HEK293T (cell line): ENCODE measurements around the gene NXPH2.

Experiments
- ARNT ChIP-seq: fragments of 450-650 bp; IDR thresholded peaks from 2 replicates; pipeline ENCODE4 v1.6.1; 2017; ENCODE audit warnings: mild to moderate bottlenecking
- BHLHE40 ChIP-seq: fragments of 450-650 bp; IDR thresholded peaks from 2 replicates; pipeline ENCODE4 v1.6.1; 2016; ENCODE audit warnings: mild to moderate bottlenecking, moderate library complexity, borderline replicate concordance
- FOXA1 ChIP-seq: fragments of 450-650 bp; IDR thresholded peaks from 2 replicates; pipeline ENCODE4 v1.6.1; 2016; ENCODE audit warnings: mild to moderate bottlenecking
- FOXK2 ChIP-seq: fragments of 450-650 bp; IDR thresholded peaks from 2 replicates; pipeline ENCODE4 v1.6.1; 2016; ENCODE audit warnings: mild to moderate bottlenecking
- FOXM1 ChIP-seq: fragments of 450-650 bp; IDR thresholded peaks from 2 replicates; pipeline ENCODE4 v1.6.1; 2017; ENCODE audit warnings: mild to moderate bottlenecking, borderline replicate concordance
- L3MBTL2 ChIP-seq: fragments of 450-650 bp; conservative IDR thresholded peaks from 2 replicates; pipeline ENCODE4 v1.6.1; 2016; ENCODE audit warnings: mild to moderate bottlenecking
- LEF1 ChIP-seq: fragments of 450-650 bp; IDR thresholded peaks from 2 replicates; pipeline ENCODE4 v1.6.1; 2017; ENCODE audit warnings: mild to moderate bottlenecking, borderline replicate concordance
- SP1 ChIP-seq: fragments of 450-650 bp; IDR thresholded peaks from 2 replicates; pipeline ENCODE4 v1.6.1; 2017
- SUZ12 ChIP-seq: fragments of 450-650 bp; IDR thresholded peaks from 2 replicates; pipeline ENCODE4 v1.6.1; 2016; ENCODE audit warnings: mild to moderate bottlenecking
- TF ChIP-seq, protein P1 (sequence below): fragments of 450-650 bp; IDR thresholded peaks from 2 replicates; pipeline ENCODE4 v1.6.1; 2016

DNA sequence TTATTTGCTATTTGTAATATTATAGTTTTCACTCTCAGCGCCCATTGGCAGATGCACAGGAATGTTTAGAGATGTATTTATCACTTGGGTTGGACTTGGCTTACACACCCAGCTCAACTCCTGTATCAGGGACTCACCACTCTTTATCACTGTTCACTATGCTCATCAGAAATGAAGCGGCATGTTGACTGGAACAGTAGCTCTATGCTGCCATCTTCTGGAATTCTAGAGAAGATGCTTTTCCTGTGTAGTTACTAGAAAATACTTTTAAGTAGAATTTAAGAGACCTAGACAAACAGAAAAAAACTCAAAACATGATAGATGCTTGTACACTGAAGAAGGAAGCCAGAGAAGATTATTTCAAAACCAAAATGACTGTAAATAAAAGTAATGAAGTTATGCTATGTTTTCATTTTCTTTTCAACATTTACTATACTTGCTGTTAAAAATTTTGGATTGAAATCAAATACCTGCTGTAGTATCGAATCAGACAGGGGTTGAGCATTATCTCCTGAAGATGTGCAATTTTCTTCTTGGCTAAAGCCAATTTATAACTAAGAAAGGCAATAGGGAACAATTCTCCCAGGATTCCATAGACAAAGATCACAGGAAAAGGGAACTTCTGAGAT, 47.4 kb upstream of the NXPH2 start:
- TF ChIP-seq LEF1 (no peak), SP1 (no peak), L3MBTL2 (no peak), BHLHE40 (no peak), SUZ12 (no peak), FOXK2 (no peak), ARNT (no peak), FOXA1 (no peak), FOXM1 (no peak)
- TF ChIP-seq, protein P1, sequence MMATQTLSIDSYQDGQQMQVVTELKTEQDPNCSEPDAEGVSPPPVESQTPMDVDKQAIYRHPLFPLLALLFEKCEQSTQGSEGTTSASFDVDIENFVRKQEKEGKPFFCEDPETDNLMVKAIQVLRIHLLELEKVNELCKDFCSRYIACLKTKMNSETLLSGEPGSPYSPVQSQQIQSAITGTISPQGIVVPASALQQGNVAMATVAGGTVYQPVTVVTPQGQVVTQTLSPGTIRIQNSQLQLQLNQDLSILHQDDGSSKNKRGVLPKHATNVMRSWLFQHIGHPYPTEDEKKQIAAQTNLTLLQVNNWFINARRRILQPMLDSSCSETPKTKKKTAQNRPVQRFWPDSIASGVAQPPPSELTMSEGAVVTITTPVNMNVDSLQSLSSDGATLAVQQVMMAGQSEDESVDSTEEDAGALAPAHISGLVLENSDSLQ, result no peak
